HepG2 (cell line): ENCODE data around the gene ELAVL2. TPM values are rescaled to one million over a fixed set of nuclear protein-coding genes. Genes with fewer than 3 reads are reported as not detected.

Source experiments
- ATAC-seq: fragments of 200-7000 bp; cut with Tn5 transposase; 3 replicates; pipeline ENCODE4 v1.9.1; 2020; ENCODE audit warnings: mild to moderate bottlenecking, moderate library complexity
- BruUV-seq: library from RNA; stranded (reverse); fragments of 400-500 nt; replicated peaks from 2 replicates; lab custom pipeline; 2021; lab: Mats Ljungman, UMichigan
- CTCF ChIA-PET: fragments of 300-600 bp; formaldehyde crosslinking; extraction: SDS; loops from one replicate; lab custom pipeline; 2021; ENCODE audit warnings: low total read pairs, inconsistent platforms, low intra/inter-chr PET ratio; lab: Yijun Ruan, JAX
- POLR2A ChIA-PET: fragments of 350-600 bp; sonication (Branson Sonifier 250); formaldehyde crosslinking; loops from one replicate; lab custom pipeline; 2020; ENCODE audit warnings: antibody characterized with exemption, inconsistent platforms; lab: Yijun Ruan, JAX
- DNase-seq: peaks from one replicate; pipeline ENCODE4 v3.0.0-alpha.2; 2015; ENCODE audit warnings: low spot score
- FAIRE-seq: peaks from 3 replicates; lab custom pipeline; 2011; peaks lifted over from hg19 to GRCh38; lab: Jason Lieb, UNC
- H2AFZ ChIP-seq: one replicate; pipeline ENCODE4 v1.6.1; 2011; ENCODE audit warnings: low read length, inconsistent platforms
- H3K27ac ChIP-seq: fragments of 300-600 bp; 3 replicates; pipeline ENCODE4 v1.8.0; 2011; ENCODE audit warnings: mixed run types, mild to moderate bottlenecking, mixed read lengths, low read length, inconsistent platforms; ENCODE audit not compliant: insufficient read depth; ENCODE audit errors: extremely low read length
- H3K27me3 ChIP-seq, 2 experiments: fragments of 200-600 bp in 1 of 2; 2 replicates in 1 of 2; 3 replicates in 1 of 2; pipeline versions ENCODE4 v1.6.0 to v1.8.0; 2011; ENCODE audit warnings: low read length in 2 of 2, mild to moderate bottlenecking in 2 of 2, moderate library complexity in 2 of 2, inconsistent platforms in 1 of 2; ENCODE audit not compliant: insufficient read depth in 2 of 2, control insufficient read depth in 1 of 2
- H3K36me3 ChIP-seq, 2 experiments: fragments of 200-600 bp in 1 of 2; replicated peaks in 1 of 2; 2 replicates in 1 of 2; 3 replicates in 1 of 2; pipeline versions ENCODE4 v1.5.1 to v1.8.0; 2011; ENCODE audit warnings: low read length in 2 of 2, inconsistent platforms in 1 of 2; ENCODE audit not compliant: insufficient read depth in 2 of 2, control insufficient read depth in 1 of 2
- H3K4me1 ChIP-seq: 2 replicates; pipeline ENCODE4 v1.5.1; 2012; ENCODE audit warnings: low read length, inconsistent platforms; ENCODE audit not compliant: insufficient read depth
- H3K4me2 ChIP-seq: 2 replicates; pipeline ENCODE4 v1.6.0; 2011; ENCODE audit warnings: low read depth, low read length, inconsistent platforms
- H3K4me3 ChIP-seq, 3 experiments: fragments of 200-600 bp in 1 of 3; sonication (generic), shearing (Covaris generic) in 1 of 3; replicated peaks in 1 of 3; 2 replicates each; pipeline ENCODE4 v1.5.1; 2011 to 2016; ENCODE audit warnings: low read length in 3 of 3, inconsistent platforms in 2 of 3, low read depth in 2 of 3, mild to moderate bottlenecking in 2 of 3, control low read depth in 1 of 3, mixed read lengths in 1 of 3; ENCODE audit not compliant: insufficient read depth in 1 of 3
- H3K79me2 ChIP-seq: one replicate; pipeline ENCODE4 v1.6.1; 2011; ENCODE audit warnings: low read length, inconsistent platforms; ENCODE audit not compliant: insufficient read depth
- H3K9ac ChIP-seq: 2 replicates; pipeline ENCODE4 v1.6.0; 2011; ENCODE audit warnings: mild to moderate bottlenecking, low read depth, low read length, inconsistent platforms; ENCODE audit not compliant: insufficient read depth
- H3K9me3 ChIP-seq: 2 replicates; pipeline ENCODE4 v1.5.1; 2012; ENCODE audit warnings: mild to moderate bottlenecking, low read length
- H4K20me1 ChIP-seq: 2 replicates; pipeline ENCODE4 v1.6.0; 2011; ENCODE audit warnings: inconsistent platforms, mild to moderate bottlenecking, low read length, moderate library complexity; ENCODE audit not compliant: insufficient read depth
- MTF2 ChIP-seq: sonication (generic); formaldehyde crosslinking; IDR thresholded peaks from 2 replicates; pipeline ENCODE4 v1.5.0; 2020; ENCODE audit warnings: missing genetic modification reagents, borderline replicate concordance
- ZNF570 ChIP-seq: sonication (generic); formaldehyde crosslinking; IDR thresholded peaks from 2 replicates; pipeline ENCODE4 v1.4.0; 2020; ENCODE audit warnings: mild to moderate bottlenecking, missing genetic modification reagents, borderline replicate concordance
- WGBS: methylation state at CpG from one replicate; pipeline ENCODE4 v1.1.6; 2017; ENCODE audit warnings: low lambda C conversion rate; 5-methylcytosine and 5-hydroxymethylcytosine counted together
- in situ Hi-C: cut with HindIII; loops from 2 replicates; pipeline ENCODE4 v1.10.0; 2017; ENCODE audit warnings: low pct_unique_long_range_greater_than_20kb; ENCODE audit not compliant: extremely low pct_ligation_motif_present
- intact Hi-C: fragments of 100-400 bp; cut with micrococcal nuclease; formaldehyde crosslinking; loops from one replicate; pipeline ENCODE4 v1.10.0; 2022; ENCODE audit not compliant: unreplicated experiment
- polyA plus RNA-seq, 8 experiments: library from polyadenylated mRNA; depleted of rRNA in 3 of 8; stranded (reverse) in 7 of 8; unstranded in 1 of 8; fragments of >200 nt; fragmentation: Illumina TruSeq in 4 of 8; extraction: Trizol in 4 of 8; gene quantifications; 2 replicates each; pipeline versions ENCODE4 v1.2.1 to v1.2.3, GENCODE V29; 2011 to 2016; ENCODE audit warnings: low read depth in 4 of 8, missing spikeins in 1 of 8, mixed read lengths in 1 of 8; ENCODE audit not compliant: insufficient read depth in 1 of 8
- total RNA-seq, 5 experiments: library from RNA; depleted of rRNA; stranded (reverse); fragments of >200 nt; fragmentation: Illumina TruSeq; extraction: Trizol; gene quantifications; 2 replicates each; pipeline ENCODE4 v1.2.3, GENCODE V29; 2016; ENCODE audit warnings: low read depth in 1 of 5
- TF ChIP-seq, protein P1 (sequence below): sonication (generic); formaldehyde crosslinking; IDR thresholded peaks from 2 replicates; pipeline ENCODE4 v1.4.0; 2020; ENCODE audit warnings: mild to moderate bottlenecking, missing genetic modification reagents
- TF ChIP-seq, protein P2 (sequence below): sonication (generic); formaldehyde crosslinking; IDR thresholded peaks from 2 replicates; pipeline ENCODE4 v1.4.0; 2020; ENCODE audit warnings: missing genetic modification reagents, borderline replicate concordance

ELAVL2 gene
- total and polyA plus RNA-seq, 2 of the 13 experiments (the other 11 are each of a cell fraction or from before 2014, with no cell fraction given) = not detected

DNA sequence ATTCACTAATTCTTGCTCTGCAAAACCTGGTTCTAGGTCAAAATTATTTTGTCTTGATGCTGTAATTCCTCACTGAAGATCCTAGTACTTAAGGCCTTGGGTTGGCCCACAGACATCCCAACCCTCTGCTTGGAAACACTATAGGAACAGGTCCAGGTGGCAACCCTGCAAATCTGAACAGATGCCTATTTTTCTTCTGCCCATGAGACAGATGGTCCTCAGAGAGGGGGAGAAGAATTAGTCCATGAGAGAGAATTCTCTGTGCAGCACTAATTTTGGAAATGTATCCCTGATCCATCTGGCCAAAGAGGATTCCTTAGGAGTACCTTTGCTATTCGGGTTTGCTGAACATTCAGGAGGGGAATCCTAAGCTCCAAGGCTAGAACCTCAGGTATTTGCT is 156.3 kb downstream of the ELAVL2 start (continued):
- TF ChIP-seq, protein P1, sequence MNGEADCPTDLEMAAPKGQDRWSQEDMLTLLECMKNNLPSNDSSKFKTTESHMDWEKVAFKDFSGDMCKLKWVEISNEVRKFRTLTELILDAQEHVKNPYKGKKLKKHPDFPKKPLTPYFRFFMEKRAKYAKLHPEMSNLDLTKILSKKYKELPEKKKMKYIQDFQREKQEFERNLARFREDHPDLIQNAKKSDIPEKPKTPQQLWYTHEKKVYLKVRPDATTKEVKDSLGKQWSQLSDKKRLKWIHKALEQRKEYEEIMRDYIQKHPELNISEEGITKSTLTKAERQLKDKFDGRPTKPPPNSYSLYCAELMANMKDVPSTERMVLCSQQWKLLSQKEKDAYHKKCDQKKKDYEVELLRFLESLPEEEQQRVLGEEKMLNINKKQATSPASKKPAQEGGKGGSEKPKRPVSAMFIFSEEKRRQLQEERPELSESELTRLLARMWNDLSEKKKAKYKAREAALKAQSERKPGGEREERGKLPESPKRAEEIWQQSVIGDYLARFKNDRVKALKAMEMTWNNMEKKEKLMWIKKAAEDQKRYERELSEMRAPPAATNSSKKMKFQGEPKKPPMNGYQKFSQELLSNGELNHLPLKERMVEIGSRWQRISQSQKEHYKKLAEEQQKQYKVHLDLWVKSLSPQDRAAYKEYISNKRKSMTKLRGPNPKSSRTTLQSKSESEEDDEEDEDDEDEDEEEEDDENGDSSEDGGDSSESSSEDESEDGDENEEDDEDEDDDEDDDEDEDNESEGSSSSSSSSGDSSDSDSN (CRISPR knock-in tag) = no peak
- TF ChIP-seq, protein P2, sequence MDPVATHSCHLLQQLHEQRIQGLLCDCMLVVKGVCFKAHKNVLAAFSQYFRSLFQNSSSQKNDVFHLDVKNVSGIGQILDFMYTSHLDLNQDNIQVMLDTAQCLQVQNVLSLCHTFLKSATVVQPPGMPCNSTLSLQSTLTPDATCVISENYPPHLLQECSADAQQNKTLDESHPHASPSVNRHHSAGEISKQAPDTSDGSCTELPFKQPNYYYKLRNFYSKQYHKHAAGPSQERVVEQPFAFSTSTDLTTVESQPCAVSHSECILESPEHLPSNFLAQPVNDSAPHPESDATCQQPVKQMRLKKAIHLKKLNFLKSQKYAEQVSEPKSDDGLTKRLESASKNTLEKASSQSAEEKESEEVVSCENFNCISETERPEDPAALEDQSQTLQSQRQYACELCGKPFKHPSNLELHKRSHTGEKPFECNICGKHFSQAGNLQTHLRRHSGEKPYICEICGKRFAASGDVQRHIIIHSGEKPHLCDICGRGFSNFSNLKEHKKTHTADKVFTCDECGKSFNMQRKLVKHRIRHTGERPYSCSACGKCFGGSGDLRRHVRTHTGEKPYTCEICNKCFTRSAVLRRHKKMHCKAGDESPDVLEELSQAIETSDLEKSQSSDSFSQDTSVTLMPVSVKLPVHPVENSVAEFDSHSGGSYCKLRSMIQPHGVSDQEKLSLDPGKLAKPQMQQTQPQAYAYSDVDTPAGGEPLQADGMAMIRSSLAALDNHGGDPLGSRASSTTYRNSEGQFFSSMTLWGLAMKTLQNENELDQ (CRISPR knock-in tag) = no peak

DNA sequence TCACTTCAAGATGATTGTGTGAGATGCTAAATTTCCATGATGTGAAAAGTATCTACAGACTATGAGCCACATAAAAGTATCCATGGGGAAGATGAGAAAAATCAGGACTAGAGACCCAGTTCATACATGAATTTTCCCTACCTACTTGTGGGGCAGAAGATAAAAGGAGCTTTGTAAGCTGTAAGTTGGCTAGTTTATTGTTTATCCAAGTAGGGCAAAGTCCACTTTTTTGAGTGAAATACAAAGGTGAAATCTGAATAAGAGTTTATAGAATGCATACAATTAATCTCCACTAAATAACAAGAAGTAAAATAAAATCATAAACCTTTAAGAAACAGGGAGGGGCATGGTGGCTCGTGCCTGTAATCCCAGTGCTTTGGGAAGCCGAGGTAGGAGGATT is 160.4 kb downstream of the ELAVL2 start:
- no peak for FAIRE-seq
- no peaks in the 10 kb centered on the region for H4K20me1 ChIP-seq
- POLR2A ChIA-PET = no interaction called here
- no peak for TF ChIP-seq MTF2 (CRISPR knock-in tag)
- no peak for TF ChIP-seq ZNF570 (CRISPR knock-in tag)
- H2AFZ ChIP-seq = no peak overlapping the region
- 0 out of 2 replicates have a peak, but pooled peaks cover 6% of the 10 kb centered on the region for H3K4me1 ChIP-seq
- intact Hi-C loops = no loop called here
- CTCF ChIA-PET = no interaction called here
- H3K9me3 ChIP-seq = peaks cover 14% of the 10 kb centered on the region; the same call in 1 of the 2 replicates
- no peak for ATAC-seq
- no peak overlapping the region for H3K4me3 ChIP-seq
- no peaks in the 10 kb centered on the region for H3K79me2 ChIP-seq
- WGBS = 0% methylated on average over 2 of the region's 2 CpGs
- H3K9ac ChIP-seq = no peak overlapping the region
- no TSS peak for BruUV-seq
- no peak overlapping the region for H3K27ac ChIP-seq
- no peaks in the 10 kb centered on the region for H3K36me3 ChIP-seq
- no peaks in the 10 kb centered on the region for H3K27me3 ChIP-seq
- DNase-seq = no peak
- H3K4me2 ChIP-seq = no peak overlapping the region
- in situ Hi-C loops = no loop called here
